MM.1S (cell line): ENCODE data around the gene CMTM8.

ENCODE experiments used
- DNase-seq: peaks from one replicate; pipeline ENCODE4 v3.0.0-alpha.2; 2015
- H2AFZ ChIP-seq: fragments of 300-600 bp; sonication (generic); 2 replicates; pipeline ENCODE4 v1.6.0; 2016; ENCODE audit warnings: antibody characterized with exemption, low read length
- H3F3A ChIP-seq: fragments of 300-600 bp; sonication (generic); 2 replicates; pipeline ENCODE4 v1.6.1; 2016; ENCODE audit warnings: mild to moderate bottlenecking, antibody characterized with exemption, low read length, moderate library complexity, mixed read lengths; ENCODE audit not compliant: insufficient read depth
- H3K27ac ChIP-seq: fragments of 300-600 bp; sonication (generic); 2 replicates; pipeline ENCODE4 v1.5.1; 2016; ENCODE audit warnings: mild to moderate bottlenecking, low read length
- H3K27me3 ChIP-seq: fragments of 300-600 bp; sonication (generic); replicated peaks from 2 replicates; pipeline ENCODE4 v1.6.0; 2016; ENCODE audit warnings: low read length; ENCODE audit not compliant: insufficient read depth
- H3K36me3 ChIP-seq: fragments of 300-600 bp; sonication (generic); replicated peaks from 2 replicates; pipeline ENCODE4 v1.6.1; 2016; ENCODE audit warnings: mild to moderate bottlenecking, low read length, mixed read lengths; ENCODE audit not compliant: insufficient read depth
- H3K4me1 ChIP-seq: fragments of 300-600 bp; sonication (generic); 2 replicates; pipeline ENCODE4 v1.6.1; 2016; ENCODE audit warnings: low read length, mixed read lengths
- H3K4me2 ChIP-seq: fragments of 300-600 bp; sonication (generic); 2 replicates; pipeline ENCODE4 v1.6.0; 2016; ENCODE audit warnings: low read depth, low read length
- H3K4me3 ChIP-seq: fragments of 300-600 bp; sonication (generic); 2 replicates; pipeline ENCODE4 v1.5.1; 2016; ENCODE audit warnings: low read length, mixed read lengths
- H3K79me2 ChIP-seq: fragments of 300-600 bp; sonication (generic); 2 replicates; pipeline ENCODE4 v1.6.1; 2016; ENCODE audit warnings: mixed run types, low read length, mixed read lengths
- H3K9ac ChIP-seq: fragments of 300-600 bp; sonication (generic); 2 replicates; pipeline ENCODE4 v1.6.1; 2016; ENCODE audit warnings: low read length, mixed read lengths
- H3K9me2 ChIP-seq: fragments of 300-600 bp; sonication (generic); replicated peaks from 2 replicates; pipeline ENCODE4 v1.6.1; 2016; ENCODE audit warnings: mild to moderate bottlenecking, low read length, mixed read lengths; ENCODE audit not compliant: insufficient read depth
- H3K9me3 ChIP-seq: fragments of 300-600 bp; sonication (generic); replicated peaks from 2 replicates; pipeline ENCODE4 v1.6.1; 2016; ENCODE audit warnings: mild to moderate bottlenecking, low read length, mixed read lengths; ENCODE audit not compliant: insufficient read depth
- H4K20me1 ChIP-seq: fragments of 300-600 bp; sonication (generic); 2 replicates; pipeline ENCODE4 v1.6.1; 2016; ENCODE audit warnings: mild to moderate bottlenecking, low read length, moderate library complexity, mixed read lengths; ENCODE audit not compliant: insufficient read depth
- EZH2 ChIP-seq: fragments of 300-600 bp; sonication (generic); optimal IDR thresholded peaks from 2 replicates; pipeline ENCODE3; 2017; ENCODE audit warnings: low read depth, mild to moderate bottlenecking, antibody characterized with exemption, low read length, mixed read lengths
- EZH2phosphoT487 ChIP-seq: fragments of 300-600 bp; sonication (generic); IDR thresholded peaks from 2 replicates; pipeline ENCODE4 v1.6.1; 2018; ENCODE audit warnings: antibody characterized with exemption, low read length
- TF ChIP-seq, protein P1 (sequence below): fragments of 300-600 bp; sonication (generic); IDR thresholded peaks from 2 replicates; pipeline ENCODE4 v1.5.1; 2016; ENCODE audit warnings: antibody characterized with exemption, low read length, mixed read lengths

Gene CMTM8

DNA sequence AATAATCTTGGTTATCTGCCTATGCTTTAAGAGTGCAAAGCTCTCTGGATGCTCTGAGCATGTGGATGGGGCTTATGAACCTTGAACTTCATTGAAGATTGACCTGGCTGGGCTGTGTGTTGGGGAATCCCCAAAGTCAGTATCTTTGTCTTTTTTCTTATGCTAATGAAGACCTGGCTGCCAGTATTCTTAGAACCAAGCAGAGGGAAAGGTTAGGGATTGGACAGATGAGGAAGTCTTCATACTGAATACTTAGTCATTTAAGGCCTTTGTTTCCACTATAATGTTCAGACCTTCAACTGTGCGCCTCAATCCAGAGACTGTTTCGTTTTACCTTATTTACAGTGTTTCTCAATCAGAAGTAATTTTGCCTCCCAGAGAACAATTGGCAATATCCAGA lies 110.7 kb downstream of the CMTM8 start:
- Histone ChIP-seq H3F3A (no peaks in the 10 kb centered on the region), H3K9me2 (no peaks in the 10 kb centered on the region), H3K79me2 (no peaks in the 10 kb centered on the region), H4K20me1 (no peaks in the 10 kb centered on the region), H3K9ac (no peak overlapping the region), H3K27ac (no peak overlapping the region), H3K36me3 (no peaks in the 10 kb centered on the region), H3K9me3 (no peaks in the 10 kb centered on the region), H3K4me1 (no peaks in the 10 kb centered on the region), H3K4me2 (no peak overlapping the region), H3K4me3 (no peak overlapping the region), H3K27me3 (no peaks in the 10 kb centered on the region), H2AFZ (no peak overlapping the region)
- TF ChIP-seq EZH2phosphoT487: no peak
- TF ChIP-seq EZH2: no peak
- DNase-seq: no peak

DNA sequence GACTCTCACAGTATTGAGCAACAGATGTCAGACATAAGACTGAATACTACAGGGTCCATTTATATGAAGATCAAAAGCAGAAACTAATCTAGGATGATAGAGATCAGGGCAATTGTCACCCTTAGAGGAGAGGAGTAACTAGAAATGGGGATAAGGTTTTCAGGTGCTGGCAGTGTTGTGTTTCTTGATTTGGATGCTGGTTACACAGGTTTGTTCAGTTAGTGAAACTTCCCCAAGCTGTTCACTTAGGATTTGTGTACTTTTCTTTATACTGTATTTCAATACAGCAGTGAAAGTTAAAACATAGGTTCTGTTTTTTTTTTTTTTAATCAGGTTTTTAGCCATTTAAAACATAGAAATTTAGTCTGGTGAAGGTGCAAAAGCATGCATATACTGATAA lies 114.1 kb downstream of the CMTM8 start:
- TF ChIP-seq, protein P1, sequence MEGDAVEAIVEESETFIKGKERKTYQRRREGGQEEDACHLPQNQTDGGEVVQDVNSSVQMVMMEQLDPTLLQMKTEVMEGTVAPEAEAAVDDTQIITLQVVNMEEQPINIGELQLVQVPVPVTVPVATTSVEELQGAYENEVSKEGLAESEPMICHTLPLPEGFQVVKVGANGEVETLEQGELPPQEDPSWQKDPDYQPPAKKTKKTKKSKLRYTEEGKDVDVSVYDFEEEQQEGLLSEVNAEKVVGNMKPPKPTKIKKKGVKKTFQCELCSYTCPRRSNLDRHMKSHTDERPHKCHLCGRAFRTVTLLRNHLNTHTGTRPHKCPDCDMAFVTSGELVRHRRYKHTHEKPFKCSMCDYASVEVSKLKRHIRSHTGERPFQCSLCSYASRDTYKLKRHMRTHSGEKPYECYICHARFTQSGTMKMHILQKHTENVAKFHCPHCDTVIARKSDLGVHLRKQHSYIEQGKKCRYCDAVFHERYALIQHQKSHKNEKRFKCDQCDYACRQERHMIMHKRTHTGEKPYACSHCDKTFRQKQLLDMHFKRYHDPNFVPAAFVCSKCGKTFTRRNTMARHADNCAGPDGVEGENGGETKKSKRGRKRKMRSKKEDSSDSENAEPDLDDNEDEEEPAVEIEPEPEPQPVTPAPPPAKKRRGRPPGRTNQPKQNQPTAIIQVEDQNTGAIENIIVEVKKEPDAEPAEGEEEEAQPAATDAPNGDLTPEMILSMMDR: no peak
- TF ChIP-seq EZH2: no peak
- no peak for TF ChIP-seq EZH2phosphoT487
- Histone ChIP-seq H3K4me2 (no peak overlapping the region), H3K9me2 (no peaks in the 10 kb centered on the region), H3K4me3 (no peak overlapping the region), H3K9me3 (no peaks in the 10 kb centered on the region), H3K4me1 (no peaks in the 10 kb centered on the region), H3F3A (no peaks in the 10 kb centered on the region), H3K27me3 (no peaks in the 10 kb centered on the region), H2AFZ (no peak overlapping the region), H4K20me1 (no peaks in the 10 kb centered on the region), H3K79me2 (no peaks in the 10 kb centered on the region), H3K9ac (no peak overlapping the region), H3K27ac (no peak overlapping the region), H3K36me3 (no peaks in the 10 kb centered on the region)
- no peak for DNase-seq

DNA sequence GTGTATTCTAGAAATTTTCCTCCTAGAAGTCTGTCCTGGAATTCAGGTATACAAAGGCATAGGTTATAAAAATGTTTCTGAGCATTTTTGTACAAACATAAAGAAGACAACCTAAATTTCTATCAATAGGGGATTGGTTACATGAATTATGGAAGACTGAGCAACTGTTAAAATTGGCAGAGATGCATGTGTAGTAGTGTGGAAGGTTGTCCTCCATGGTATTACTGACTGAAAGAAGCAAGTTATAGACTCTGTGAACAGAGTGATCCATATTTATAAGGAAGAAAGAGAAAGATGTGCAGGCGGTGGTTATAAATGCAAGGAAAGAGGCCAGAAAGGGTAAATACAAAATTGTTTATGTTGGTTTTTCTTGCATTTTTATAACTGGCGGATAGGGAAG lies 114.9 kb downstream of the CMTM8 start:
- H3K9me3 ChIP-seq: no peaks in the 10 kb centered on the region
- TF ChIP-seq EZH2phosphoT487 (no peak), EZH2 (no peak)
- TF ChIP-seq, protein P1: no peak
- H3K9ac ChIP-seq: no peak overlapping the region

DNA sequence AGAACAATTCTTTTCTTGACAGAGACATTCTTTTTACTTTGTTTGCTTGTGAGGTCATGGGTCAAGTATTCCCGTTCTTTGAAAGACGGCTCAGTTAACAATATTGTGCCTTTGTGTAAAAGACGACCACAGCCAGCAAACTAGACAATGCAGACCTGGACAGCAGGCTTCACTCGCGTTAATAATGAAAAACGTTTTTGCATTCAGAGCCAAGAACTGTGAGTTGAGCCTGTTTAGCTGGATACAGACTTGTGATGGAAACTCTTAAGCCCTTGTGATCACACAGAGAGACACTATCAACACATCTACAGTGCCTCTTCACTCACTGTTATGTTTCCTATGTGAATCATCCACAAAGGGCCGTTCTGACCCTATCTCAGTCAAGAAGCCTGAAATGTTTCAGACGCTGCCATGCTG lies 115.9 kb downstream of the CMTM8 start:
- H2AFZ ChIP-seq: no peak overlapping the region
- no peaks in the 10 kb centered on the region for H3K79me2 ChIP-seq
- H3K9me2 ChIP-seq: no peaks in the 10 kb centered on the region
- TF ChIP-seq EZH2phosphoT487: no peak
- no peak for TF ChIP-seq EZH2
- TF ChIP-seq, protein P1: no peak
- no peaks in the 10 kb centered on the region for H4K20me1 ChIP-seq
- no peak for DNase-seq
- no peaks in the 10 kb centered on the region for H3K9me3 ChIP-seq
- H3K36me3 ChIP-seq: no peaks in the 10 kb centered on the region
- no peaks in the 10 kb centered on the region for H3K27me3 ChIP-seq
- H3K27ac ChIP-seq: no peak overlapping the region
- no peak overlapping the region for H3K4me2 ChIP-seq
- no peak overlapping the region for H3K4me3 ChIP-seq
- H3K4me1 ChIP-seq: no peaks in the 10 kb centered on the region
- H3K9ac ChIP-seq: no peak overlapping the region
- H3F3A ChIP-seq: no peaks in the 10 kb centered on the region

More for the DNA sequence above, 114.9 kb downstream of the CMTM8 start:
- Histone ChIP-seq H2AFZ (no peak overlapping the region), H3F3A (no peaks in the 10 kb centered on the region), H3K79me2 (no peaks in the 10 kb centered on the region), H3K27ac (no peak overlapping the region), H3K4me3 (no peak overlapping the region), H4K20me1 (no peaks in the 10 kb centered on the region), H3K27me3 (no peaks in the 10 kb centered on the region), H3K9me2 (no peaks in the 10 kb centered on the region), H3K36me3 (no peaks in the 10 kb centered on the region), H3K4me1 (no peaks in the 10 kb centered on the region), H3K4me2 (no peak overlapping the region)
- DNase-seq: no peak
